GM12873 (cell line): ENCODE data around the gene FAM124B.

Experiments used
- CTCF ChIP-seq: IDR thresholded peaks from 2 replicates; pipeline ENCODE4 v1.5.1; 2012; ENCODE audit warnings: low read depth, mild to moderate bottlenecking, moderate library complexity, low read length, control low read depth; ENCODE audit not compliant: insufficient read depth; ENCODE audit errors: missing control alignments

Gene FAM124B

GRCh38 chr2:224413381-224413780, 11.5 kb upstream of the FAM124B start:
- no peak for TF ChIP-seq CTCF

- no peak for TF ChIP-seq CTCF
Observed at GRCh38 chr2:224412141-224413015, 10.5 kb upstream of the FAM124B start.

GRCh38 chr2:224410946-224411561, 9.1 kb upstream of the FAM124B start:
- no peak for TF ChIP-seq CTCF

- no peak for TF ChIP-seq CTCF
Observed at GRCh38 chr2:224408676-224409075, 6.8 kb upstream of the FAM124B start.

GRCh38 chr2:224407241-224407701, 5.4 kb upstream of the FAM124B start:
- no peak for TF ChIP-seq CTCF

- TF ChIP-seq CTCF, result no peak
Observed at GRCh38 chr2:224405841-224406370, 4.0 kb upstream of the FAM124B start.

- no peak for TF ChIP-seq CTCF
Observed at GRCh38 chr2:224405412-224405811, 3.5 kb upstream of the FAM124B start.
